ENCODE data around the gene TNFAIP8L2.
"Not testable (repeated sequence)": the region's sequence is repeated elsewhere in the genome, so short reads cannot be mapped to it uniquely, and the experiment has no call there.

Gene TNFAIP8L2

DNA sequence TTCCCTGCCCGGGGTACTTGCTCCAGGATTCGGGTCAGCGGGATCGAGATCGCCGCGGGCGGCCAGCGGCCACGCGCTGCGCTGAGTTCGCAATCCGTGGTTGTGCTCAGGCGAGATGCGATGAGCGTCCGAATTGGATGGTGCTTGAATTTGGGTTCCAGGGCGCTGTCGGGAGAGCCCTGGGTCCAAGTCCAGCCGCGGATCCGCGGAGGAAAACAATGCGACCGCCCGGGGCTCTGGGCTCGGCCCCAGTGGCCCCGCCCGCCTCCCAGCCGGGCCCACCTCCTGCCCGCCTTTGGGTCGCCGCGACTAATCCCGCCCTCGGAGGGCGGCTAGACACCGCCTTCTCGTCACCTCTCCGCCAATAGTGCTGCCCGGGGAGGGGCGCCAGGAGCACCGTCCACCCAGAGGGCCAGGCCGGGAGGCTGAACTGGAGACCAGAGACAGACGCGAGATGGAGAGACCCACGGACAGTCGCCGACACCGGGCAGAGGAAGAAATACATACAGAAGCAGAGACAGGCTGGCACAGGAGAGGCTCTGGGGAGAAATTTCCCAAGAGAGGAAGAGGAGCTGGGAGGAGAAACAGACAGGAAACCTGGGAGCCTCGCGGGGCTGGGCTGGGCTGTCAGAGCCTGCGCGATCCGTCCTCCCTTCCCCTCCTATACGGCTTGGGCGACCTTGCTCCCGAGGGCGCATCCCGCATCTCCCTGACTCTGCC, 9.9 kb upstream of the TNFAIP8L2 start, which contains the start of gene SEMA6C:
Gene SEMA6C, minus strand, starts transcription at position 220 of the 720 bp plus-strand sequence. CDS start 4,010 bp downstream, outside the sequence.
- DNase-seq: peak; percentile 95 to 100

DNA sequence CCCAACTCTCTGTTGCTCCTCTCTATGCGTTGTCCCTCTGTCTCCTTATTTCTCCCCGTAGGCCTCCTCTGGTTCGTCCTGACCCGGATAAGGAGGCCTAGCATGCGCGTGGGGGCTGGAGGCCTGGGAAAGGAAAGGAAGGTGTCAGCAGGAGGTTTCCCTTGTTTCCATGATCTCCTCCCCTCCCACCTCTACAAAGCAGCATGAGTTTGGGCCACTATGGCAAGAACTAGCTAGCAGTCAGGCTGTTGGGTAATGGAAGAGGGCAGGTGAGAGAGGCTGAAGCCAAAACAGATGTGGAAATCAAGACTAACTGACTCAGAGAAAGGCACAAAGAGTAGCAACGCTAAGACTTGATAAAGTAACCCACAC, 9.3 kb upstream of the TNFAIP8L2 start:
- peak in 1 of 2 experiments; percentile 33 for DNase-seq

DNA sequence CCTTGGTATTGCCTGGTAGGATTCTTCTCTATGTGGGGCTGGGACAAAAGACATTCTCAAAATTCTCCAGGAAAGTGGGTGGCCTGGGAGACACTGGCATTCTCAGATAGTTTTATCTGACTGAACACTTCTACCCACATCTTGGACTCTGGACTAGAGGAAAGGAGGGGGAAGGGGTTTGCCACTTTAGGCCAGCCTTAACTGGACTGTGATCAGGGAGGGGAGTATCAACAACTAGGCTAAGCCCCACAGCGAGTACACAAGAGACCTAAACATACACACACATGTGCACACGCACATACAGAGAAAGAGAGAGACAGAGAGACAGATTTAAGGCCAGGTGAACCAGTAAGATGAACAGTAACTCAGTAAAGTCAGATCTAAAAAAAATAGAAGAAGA, 8.8 kb upstream of the TNFAIP8L2 start:
- no peak for DNase-seq

DNA sequence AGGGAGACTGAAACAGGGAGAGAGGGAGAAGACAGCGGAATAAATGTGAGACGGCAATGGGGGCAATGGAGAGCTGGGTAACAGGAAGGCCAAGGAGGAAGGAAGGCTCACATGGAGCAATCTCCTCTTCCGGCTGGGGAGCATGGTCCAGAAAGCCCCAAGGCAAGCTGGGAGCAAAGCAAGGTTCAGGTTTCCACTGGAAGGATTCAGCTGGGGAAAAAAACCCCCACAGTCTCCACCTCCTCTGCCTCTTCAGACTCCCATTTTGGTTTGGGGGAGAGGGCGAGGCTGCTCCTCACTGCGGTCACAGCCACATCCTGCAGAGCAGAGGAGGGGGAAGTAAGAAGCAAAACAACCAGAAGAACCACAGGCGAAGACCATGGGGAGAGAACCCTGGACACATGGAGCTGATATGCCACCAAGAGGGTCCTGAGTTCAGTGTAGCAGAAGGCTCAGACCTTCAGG, 650 bp downstream of the TNFAIP8L2 start:
- DNase-seq: no peak

DNA sequence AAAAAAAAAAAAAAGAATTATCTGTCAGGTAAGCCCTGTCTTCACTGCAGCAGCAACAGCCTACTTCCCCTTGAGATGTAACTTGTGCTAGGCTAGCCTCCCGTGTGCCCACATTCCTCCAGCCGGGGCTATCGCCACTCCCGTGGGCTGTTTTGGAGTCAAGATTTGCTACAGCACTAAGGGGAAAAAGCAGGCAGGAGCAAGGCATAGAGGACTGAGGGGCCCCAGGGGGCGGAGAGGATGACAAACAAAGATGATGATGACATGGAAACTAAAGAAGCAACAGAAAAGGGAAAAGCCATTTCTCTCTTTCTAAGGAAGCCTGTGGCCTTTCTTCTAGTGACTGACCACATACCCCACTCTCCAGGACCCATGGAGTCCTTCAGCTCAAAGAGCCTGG, 1.9 kb downstream of the TNFAIP8L2 start:
- no peak for DNase-seq

DNA sequence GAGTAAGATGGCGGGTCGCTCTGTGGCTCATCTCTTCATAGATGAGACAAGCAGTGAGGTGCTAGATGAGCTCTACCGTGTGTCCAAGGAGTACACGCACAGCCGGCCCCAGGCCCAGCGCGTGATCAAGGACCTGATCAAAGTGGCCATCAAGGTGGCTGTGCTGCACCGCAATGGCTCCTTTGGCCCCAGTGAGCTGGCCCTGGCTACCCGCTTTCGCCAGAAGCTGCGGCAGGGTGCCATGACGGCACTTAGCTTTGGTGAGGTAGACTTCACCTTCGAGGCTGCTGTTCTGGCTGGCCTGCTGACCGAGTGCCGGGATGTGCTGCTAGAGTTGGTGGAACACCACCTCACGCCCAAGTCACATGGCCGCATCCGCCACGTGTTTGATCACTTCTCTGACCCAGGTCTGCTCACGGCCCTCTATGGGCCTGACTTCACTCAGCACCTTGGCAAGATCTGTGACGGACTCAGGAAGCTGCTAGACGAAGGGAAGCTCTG, 2.4 kb downstream of the TNFAIP8L2 start:
- DNase-seq: no peak

DNA sequence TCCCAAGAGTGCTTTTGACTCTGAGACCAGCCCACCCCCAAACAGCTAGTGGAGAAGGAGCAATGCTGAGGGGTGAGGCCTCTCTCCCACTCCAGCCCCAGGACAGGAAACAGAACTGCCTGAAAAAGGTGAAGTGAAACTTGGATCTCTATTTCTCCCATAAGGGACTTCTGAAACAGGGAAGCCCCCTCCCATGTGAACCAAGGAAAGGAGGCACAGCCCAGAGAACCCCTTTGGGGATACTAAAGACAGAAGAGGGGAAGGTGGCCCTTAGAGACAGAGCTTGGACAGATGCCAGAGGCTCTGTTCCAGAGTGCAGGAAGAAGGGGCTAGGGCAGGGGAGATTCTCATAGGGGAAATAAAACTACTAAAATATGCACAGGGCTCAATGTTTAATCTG, 2.9 kb downstream of the TNFAIP8L2 start:
- DNase-seq: no peak

DNA sequence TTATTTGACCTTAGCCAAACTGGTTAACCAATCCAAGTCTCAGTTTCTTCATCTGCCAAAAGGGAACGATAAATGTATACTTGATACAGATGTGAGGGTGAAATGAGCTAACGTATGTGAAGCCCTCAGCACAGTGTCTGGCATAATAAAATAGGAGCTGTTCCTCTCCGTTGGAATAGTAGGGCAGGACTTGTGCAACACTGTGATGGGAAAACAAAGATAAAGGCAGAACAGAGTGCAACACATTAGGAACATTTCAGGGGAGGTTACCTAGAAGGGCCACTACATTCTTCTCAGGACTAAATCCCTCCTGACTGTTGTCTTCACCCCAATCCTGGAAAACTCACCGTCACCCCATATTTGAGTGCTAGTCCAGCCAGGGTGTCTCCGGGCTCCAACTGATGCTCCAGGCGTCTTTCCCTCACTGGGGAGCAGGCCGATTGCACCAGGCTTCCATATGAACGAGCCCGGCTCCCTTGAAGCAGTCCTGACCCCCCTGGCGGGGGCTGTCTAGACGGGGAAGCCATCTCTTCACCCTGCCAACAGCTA, 8.4 kb downstream of the TNFAIP8L2 start:
- DNase-seq: no peak

DNA sequence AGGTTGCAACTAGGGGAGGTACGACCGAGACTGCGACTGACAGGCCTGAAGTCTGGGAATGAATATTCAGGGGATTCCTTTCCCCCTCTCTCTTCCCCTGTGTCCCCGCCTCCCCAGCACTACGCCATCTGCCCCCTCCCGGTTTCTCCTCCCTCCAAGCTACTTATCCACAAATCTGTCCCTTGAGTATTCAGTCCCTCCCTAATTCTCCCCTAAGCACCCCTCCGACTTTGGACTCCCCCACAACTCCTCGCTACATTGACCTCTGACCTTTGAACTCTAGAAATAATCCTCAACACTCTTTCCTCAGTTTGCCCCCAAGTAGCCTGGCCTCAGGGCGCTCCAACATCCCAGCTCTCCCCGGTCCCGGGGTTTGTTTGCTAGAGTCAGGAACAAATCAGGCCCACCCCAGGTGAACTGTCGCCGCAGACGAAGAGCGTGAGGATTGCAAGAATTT, 8.9 kb downstream of the TNFAIP8L2 start:
- peak; percentile 69 to 81 for DNase-seq

DNA sequence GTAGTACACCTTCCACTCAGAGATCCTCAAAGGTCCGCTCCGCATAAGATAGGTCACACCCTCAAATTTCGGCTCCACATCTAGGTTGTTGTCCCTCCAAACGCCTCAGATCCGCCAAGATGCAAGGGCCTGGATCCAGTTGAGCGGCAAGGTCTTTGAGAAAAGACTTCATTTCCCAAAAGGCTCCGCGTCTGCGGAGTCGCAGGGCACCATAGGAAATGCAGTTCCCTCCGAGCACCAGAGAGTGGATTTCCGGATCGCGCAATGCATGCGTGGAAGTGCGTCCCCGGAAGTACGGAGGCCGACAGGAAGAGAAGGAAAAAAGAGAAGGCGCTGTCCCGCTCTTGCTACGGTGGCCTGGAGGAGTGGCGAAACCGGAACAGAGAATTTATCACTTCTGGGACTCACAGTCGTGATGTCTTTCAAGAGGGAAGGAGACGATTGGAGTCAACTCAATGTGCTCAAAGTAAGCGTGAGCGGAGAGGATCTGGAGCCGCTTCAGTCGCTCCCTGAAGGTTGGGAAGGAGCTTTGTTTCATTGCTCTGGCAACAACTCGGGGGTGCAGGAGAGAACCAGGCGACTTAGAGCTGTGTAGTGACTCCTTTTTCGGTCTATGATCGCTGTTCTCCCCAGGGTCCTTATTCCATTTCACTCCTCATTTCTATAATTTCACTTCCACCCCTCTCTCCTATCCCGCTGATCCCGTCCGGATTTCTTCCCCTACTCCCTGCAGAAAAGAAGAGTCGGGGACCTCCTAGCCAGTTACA, 9.5 kb downstream of the TNFAIP8L2 start, which contains the start of the genes LYSMD1 and SCNM1:
Gene LYSMD1, minus strand, starts transcription at position 165 of the 767 bp plus-strand sequence. CDS start 644 bp downstream, outside the sequence.
Gene SCNM1, plus strand, starts transcription at position 407 of the 767 bp plus-strand sequence. Its CDS starts 9 bp downstream, at position 416.
- peak; percentile 99 to 100 for DNase-seq

DNA sequence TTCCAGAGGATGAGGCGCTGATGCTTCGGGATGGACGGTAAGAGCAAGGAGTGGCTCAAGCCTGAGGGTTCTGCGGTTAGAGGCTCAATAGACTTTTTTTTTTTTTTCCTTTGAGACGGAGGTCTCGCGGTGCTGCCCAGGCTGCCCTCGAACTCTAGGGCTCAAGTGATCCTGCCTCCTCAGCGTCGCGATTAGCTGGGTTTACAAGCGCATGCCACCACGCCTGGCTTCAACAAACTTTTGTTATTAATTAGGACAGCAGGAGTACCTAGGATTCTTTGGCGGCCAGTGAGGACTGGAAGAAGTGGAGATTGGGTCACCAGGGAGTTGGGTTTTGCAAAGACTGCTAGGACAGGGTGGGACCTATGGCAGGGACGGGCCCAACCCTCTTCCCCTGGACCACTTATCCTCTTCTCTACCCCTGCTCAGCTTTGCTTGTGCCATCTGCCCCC, 10.1 kb downstream of the TNFAIP8L2 start:
- peak in 1 of 2 experiments; percentile 62 for DNase-seq

DNA sequence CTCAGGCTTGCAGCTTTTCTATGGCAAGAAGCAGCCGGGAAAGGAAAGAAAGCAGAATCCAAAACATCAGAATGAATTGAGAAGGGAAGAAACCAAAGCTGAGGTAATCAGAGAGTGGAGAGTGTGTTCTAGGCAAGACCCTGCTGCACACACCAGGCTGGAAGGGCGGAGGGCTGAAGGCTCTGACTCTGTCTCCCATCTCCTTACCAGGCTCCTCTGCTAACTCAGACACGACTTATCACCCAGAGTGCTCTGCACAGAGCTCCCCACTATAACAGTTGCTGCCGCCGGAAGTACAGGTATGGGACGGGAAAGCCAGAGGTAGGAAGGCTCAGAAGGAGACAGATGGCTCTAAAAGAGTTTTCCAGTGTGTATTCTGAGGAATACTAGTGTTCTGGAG, 10.7 kb downstream of the TNFAIP8L2 start:
- DNase-seq: no peak

DNA sequence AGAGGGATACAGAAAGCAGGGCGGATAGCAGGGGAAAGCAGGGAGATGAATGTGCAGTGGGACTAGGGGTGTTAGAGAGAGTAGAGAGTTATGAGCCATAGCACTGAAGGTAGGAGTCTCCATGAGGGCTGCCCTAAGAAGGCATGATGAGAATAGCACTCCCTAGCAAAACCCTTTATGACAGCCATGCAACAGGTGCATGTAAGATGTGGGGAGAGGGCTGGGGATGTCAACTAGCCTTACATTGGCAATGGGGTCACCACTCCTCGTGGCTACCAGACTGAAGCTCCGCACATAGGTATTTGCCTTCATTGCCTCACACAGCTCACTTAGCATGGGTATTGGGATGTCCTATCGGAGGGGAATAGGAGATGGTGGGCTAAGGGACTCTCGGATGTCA, 14.7 kb downstream of the TNFAIP8L2 start:
- no peak for DNase-seq

DNA sequence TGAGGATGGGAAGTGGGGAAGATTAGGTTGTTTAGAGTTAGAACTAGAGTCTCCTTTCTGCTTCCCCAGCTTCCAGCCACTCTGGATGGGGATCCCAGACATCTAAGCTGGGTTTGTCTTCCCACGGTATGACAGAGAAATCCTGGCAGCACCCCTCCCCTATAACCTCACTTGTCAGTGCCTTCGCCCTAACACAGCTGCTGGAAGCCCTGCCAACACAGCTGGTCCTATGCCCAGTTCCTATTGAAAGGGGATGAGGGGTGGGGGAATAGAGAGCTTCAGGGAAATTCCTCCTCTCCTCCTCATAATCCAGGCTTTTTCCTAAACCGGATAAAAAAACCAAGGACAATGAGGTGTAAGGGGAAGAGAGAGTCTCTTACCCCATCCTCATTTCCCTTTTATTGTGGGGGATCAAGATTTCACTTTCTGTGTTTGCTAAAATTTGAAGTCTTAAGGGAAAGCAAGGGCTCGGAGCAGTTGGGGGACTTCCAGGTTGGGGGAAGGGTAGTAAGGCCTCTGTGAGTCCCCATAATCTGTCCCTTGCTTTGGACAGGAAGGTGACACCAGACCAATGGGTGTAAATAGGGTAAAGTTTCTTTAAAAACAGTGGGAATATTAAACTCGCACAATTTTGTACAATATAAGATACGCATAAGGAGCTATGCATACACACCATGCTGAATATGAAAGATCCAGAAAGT, 18.7 kb downstream of the TNFAIP8L2 start:
- no peak for DNase-seq

DNA sequence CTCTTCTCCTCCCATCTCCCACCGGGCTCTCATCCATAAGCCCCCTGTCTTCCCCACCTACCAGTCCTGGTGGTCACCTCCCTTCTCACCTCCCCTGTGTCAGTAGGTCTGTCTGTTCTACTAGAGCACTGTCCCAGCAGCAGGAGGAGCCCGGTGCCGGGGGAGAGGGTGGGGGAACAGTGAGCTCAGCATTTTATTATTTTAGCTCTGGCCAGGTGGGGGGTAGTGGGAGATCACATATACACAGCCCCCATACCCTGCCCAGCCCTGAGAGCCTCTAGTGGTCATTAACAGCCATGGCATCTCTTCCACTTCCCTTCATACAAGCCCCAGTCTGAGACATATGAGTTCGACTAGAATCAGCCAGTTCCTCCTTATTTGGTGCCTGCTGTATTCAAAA, 19.4 kb downstream of the TNFAIP8L2 start, which contains the start of gene TMOD4:
Gene TMOD4, minus strand, starts transcription at position 119 of the 400 bp plus-strand sequence. CDS start 1,106 bp downstream, outside the sequence.
- peak; percentile 32 to 62 for DNase-seq

DNA sequence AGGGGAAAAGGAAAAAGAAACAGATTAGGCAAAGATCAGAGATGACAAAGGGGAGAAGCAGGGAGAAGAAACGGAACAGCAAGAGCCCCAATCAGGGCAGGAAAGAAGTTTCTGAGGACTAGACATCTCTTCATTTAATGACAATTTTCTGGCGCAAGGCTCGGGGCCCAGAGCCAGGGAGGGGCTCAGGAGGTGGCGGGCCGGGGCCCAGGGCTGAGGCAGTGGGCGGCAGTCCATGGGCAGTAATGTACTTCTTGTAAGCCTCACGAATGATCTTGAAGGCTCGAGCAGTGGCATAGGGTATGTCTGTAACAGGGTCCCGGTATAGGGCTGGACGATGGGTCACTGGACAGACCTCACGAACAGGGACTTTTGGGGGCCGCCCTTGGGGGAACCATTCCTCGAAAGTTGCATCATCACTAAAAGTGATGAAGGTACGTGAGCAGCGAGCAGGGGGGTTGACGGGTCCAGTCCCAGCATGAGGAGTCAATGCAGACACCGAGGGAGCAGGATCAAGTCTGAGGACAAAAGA, 20.1 kb downstream of the TNFAIP8L2 start:
- no peak for DNase-seq

DNA sequence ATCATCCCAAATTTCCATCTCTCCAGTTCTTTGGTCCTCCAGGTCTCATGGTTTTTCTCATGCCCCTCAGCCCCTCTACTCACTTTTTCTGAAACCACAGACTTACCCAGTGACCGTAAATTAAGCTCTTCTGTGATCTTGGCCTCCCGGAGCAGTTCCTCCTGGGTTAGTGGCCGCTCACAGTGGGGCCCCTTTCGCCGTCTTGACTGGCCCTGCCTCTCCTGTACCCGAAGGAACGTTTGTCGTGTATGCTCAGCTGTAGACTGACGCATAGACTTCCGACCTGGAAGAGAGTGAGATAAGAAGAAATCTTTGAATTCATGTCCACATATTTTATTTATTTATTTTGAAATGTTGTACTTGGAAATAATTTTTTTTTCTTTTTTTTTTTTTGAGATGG, 27.8 kb downstream of the TNFAIP8L2 start:
- DNase-seq: no peak

DNA sequence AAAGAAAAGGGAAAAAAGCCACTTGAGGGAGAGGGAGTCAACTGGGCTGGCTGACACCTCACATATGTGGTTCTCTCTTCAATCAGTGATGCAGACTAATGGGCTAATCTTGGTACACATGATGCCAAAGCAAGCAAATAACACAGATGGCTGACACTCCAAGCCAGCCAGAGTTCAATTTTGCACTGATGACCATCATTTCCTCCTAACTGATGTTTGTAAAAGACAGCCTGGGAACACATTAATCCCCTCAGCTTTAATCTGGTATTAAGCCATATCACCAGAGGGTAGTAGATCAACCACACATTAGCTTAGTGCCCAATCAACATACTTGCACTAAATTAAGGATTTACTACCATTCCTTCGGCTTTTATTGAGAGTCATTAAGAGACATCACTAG, 30.8 kb downstream of the TNFAIP8L2 start:
- no peak for DNase-seq

DNA sequence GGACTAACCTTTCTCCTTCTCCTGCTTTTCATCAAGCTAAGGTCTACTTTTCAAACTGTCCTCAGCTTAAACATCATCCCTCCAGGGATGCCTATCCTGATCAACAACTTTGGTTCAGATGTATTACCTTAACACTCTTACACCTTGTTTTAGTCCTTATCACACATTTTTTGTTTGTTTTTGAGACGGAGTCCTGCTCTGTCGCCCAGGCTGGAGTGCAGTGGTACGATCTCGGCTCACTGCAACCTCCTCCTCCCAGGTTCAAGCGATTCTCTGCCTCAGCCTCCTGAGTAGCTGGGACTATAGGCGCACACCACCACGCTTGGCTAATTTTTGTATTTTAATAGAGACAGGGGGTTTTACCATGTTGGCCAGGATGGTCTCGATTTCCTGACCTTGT, 32.2 kb downstream of the TNFAIP8L2 start:
- not testable (repeated sequence) for DNase-seq

DNA sequence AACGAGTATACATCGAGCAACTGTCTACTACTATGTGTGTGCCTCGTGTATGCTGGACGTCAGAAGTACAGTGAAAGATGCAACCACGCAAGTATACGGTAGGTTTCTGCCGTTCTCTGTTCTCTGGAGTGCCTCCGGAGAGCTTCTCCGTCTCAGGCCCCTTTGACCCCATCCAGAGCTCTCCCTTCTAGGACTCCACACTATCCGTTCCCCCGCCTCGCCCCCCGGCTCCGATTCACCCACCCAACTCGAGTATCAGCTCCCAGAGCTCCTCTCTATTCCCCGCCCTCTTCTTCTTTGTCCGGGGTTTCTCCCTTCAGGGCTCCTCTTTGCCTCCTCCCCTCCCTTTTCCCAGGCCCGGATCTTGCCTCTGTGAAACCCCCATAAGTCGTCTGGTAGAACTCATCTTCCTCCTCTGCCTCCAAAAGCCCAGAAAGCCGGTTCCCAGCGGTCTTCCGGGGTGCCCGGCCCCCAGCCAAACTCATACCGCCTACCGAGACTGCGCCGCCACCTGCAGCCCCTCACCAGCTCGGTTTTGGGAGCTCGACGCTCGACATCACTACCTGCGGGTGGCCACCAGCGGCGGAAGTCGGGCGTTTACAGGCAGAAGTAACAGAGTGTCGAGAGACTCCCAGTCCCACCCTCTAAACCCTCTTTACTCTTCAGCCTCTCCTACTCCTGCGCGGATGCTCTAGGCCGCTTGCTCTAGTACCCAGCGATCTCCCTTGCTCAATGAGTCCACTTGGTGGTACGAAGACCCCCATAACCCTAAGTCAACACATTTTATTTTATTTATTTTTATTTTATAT, 33.4 kb downstream of the TNFAIP8L2 start, which contains the start of gene VPS72:
Gene VPS72, minus strand, starts transcription at position 561 of the 809 bp plus-strand sequence. Its CDS starts 76 bp downstream, at position 485.
- DNase-seq: peak; percentile 98 to 99

DNA sequence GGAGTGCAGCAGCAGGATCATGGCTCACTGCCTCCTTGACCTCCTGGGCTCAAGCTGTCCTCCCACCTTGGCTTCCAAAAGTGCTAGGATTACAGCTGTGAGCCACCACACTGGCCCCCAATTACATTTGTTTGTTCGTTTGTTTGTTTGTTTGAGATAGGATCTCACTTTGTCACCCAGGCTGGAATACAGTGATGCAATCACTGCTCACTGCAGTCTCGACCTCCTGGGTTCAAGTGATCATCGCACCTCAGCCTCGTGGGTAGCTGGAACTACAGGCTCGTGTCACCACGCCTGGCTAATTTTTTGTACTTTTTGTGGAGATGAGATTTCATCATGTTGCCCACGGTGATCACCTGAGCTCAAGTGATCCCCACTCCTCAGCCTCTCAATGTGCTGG, 35.6 kb downstream of the TNFAIP8L2 start:
- DNase-seq: no peak
